Stomach (tissue), 4 donors: Measurements from ENCODE around the gene COL10A1.

Experiments used
- POLR2A ChIP-seq, 4 donors: fragments of 450-650 bp; IDR thresholded peaks; one replicate each; pipeline ENCODE4 v1.6.1; 2016; ENCODE audit warnings: antibody characterized with exemption in 4 of 4, control low read depth in 2 of 4, mild to moderate bottlenecking in 1 of 4, moderate library complexity in 1 of 4
- POLR2AphosphoS5 ChIP-seq, 3 donors: sonication (generic); formaldehyde crosslinking; IDR thresholded peaks; one replicate each; pipeline ENCODE4 v1.6.1; 2016; ENCODE audit warnings: antibody characterized with exemption in 3 of 3
- TF ChIP-seq, protein P1 (sequence below), 7 experiments: fragments of 450-650 bp in 4 of 7; fragments of 200-600 bp in 3 of 7; sonication (generic) in 3 of 7; IDR thresholded peaks; one replicate each; pipeline ENCODE4 v1.5.1; 2016 to 2019; ENCODE audit warnings: antibody characterized with exemption in 7 of 7, control low read depth in 2 of 7, mild to moderate bottlenecking in 1 of 7

DNA sequence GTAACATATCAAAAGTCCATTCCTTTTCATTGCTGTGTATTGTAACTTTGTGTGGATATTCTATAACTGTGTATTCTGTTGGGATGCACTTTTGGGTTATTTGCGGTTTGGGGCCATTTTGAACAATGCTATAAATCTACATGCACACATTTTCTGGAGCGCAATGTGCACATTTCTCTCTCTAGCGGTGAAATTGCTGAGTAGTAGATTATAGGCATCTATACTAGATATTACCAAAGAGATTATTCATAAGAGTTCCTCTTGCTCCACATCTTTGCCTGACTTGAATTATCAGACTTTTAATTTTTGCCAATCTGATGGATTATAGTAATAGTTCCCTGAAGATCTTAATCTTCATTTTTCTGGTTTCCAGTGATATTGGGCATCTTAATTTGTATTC is 47.0 kb downstream of the COL10A1 start:
- no peak for TF ChIP-seq POLR2AphosphoS5 (IDR thresholded peaks at IDR 0.05)
- TF ChIP-seq, protein P1, sequence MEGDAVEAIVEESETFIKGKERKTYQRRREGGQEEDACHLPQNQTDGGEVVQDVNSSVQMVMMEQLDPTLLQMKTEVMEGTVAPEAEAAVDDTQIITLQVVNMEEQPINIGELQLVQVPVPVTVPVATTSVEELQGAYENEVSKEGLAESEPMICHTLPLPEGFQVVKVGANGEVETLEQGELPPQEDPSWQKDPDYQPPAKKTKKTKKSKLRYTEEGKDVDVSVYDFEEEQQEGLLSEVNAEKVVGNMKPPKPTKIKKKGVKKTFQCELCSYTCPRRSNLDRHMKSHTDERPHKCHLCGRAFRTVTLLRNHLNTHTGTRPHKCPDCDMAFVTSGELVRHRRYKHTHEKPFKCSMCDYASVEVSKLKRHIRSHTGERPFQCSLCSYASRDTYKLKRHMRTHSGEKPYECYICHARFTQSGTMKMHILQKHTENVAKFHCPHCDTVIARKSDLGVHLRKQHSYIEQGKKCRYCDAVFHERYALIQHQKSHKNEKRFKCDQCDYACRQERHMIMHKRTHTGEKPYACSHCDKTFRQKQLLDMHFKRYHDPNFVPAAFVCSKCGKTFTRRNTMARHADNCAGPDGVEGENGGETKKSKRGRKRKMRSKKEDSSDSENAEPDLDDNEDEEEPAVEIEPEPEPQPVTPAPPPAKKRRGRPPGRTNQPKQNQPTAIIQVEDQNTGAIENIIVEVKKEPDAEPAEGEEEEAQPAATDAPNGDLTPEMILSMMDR (IDR thresholded peaks at IDR 0.05): no peak
- TF ChIP-seq POLR2A (IDR thresholded peaks at IDR 0.05): no peak
